Stimulated activated CD4-positive, alpha-beta T cell treated with anti-CD3 and anti-CD28 coated beads, Interleukin-4, amount 100 ng/mL, for 1 hour (primary cell): ENCODE results near the gene GHRHR.

ENCODE experiments used
- DNase-seq: peaks from one replicate; pipeline ENCODE4 v3.0.0-alpha.2; 2020

GHRHR gene

GRCh38 chr7:30929686-30930085 lies 34.1 kb upstream of the GHRHR start:
- DNase-seq: no peak

GRCh38 chr7:30930621-30931020 lies 33.1 kb upstream of the GHRHR start:
- no peak for DNase-seq

DNA sequence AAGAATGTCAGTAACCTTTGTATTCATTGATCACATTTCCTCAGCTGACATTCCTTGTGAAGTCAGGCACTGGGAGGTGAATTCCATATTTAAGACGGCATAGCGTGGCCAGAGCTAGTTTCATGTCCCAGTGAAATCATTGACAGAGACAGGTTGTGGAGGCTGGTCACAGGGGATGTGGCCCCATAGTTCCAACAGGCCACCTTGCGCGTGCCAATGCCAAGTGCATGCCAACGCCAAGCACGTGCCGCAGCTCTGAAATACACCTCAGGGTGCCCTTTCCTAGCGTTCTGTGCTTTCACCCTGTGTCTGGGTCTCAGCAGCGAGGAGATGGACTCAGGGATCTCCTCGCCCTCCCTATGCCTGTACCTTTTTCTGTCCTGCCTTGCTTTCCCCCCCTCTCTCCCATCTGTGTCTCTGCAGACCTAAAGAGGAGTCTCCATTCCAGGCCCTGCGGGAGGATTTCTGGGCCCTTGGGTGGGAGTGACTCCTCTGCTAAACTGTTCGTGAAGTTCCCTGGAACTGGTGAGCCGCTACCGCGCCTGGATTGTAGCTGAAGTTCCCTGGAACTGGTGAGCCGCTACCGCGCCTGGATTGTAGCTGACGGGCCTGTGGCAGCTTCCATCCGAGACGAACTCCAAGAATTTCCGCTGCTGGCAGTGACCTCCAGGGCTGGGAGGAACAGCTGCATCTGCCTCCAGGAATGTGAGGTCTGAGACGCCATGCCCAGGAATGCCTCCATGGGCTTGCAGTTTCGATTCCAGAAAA lies 32.4 kb upstream of the GHRHR start:
- DNase-seq: no peak

DNA sequence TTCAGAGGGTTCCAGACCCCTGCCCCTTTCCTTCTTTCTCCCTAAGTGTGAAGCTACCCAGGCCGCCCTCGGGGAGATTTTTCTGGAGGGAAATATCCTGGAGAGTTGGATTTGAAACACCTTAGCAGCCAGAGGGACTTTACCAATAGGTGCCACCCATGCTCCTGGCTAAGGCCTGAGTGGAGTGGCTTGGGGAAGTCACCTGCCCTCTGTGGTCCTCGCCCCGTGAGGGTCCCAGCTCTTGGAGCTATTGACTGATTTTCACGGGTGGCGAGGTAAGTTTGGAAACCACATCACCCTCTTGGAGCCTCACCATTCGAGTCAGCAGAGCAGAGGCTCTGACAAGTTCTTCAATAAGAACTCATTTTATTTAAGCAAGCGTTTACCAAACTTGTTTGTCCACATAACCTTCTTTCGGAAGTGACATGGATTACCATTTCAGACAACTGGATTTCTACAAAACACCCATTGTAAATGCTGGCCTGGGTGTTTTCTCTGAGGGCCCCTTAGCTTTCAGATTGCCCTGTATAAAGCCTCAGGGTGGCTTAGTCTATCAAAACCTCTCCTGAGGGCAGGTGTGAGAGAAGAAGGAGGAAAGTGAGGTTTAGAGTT lies 31.7 kb upstream of the GHRHR start:
- DNase-seq: no peak

DNA sequence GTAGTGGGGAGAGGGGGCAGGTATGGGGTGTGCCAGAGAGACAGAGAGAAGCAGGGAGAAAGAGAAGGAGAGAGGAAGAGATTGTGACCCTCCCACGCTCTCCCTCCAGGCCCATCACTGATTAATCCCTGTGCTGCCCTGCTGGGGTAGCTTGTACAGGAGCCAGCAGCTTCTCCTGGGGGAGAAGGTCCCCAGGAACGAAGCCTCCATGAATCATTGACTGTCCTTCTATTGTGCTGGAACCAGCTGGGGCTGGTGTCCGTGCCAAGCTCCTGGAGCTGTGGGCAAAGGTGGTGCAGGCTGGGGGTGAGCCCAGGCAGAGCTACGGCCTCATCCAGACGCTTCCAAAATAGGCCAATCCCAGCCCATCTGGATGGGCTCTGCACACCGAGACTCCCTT lies 31.2 kb upstream of the GHRHR start:
- DNase-seq: no peak

DNA sequence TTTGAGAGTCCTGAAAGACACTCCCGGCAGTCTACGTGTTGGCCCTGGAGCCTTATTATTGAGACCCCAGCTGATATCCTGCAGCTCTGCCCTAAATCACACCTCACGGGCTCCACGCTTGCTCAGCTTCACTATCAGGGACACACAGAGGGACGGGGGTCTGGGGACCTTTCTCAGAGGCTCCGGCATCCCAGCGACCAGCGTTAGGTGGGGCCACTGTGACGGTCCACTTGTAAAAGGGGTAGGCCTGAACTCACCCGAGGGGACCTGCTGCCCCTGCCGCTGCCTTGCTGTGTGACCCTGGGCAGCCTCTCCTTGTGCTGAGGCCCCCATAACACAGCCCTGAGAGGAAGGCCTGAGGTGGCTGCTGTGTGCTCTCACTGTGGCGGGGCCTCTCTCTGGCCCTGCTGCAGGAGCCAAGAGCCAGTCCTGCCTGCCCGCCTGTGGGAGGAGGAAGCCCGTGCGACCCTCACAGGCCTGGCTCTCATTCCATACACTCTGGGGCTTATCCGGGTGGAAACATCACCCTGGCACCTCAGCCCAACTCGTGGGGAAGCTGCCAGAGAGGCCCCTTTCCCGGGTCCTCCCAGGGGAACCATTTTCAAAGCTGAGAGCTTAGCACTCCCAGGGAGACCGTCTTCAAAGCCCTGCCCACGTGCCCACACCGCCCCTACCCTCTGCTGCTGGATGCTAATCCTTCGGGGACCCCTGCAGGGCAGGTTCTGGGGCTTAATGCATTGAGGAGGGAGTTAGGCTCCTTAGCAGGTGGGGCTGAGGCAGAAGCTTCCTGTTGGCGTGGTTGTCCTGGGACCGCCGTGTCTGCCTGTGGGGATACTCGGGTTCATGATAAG lies 30.4 kb upstream of the GHRHR start:
- DNase-seq: no peak

DNA sequence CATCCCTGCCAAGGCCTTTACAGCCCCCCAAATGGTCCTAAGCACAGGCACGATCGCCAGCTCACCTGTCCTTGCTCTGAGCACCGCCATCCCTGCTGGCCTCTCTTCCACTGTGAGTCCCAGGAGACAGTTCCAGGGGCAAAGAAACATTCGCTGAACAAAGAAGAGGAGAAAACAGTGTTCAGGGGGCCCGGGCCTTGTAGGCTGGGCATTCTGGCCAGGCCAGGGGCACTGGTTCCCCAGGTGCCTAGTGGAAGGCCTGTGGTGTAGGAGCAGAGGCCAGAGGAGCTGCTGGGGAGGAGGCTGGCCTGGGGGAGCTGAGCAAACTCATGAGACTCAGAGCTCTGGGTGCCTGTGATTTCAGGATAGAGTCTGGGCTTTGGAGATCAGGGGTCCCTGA lies 29.5 kb upstream of the GHRHR start:
- no peak for DNase-seq

DNA sequence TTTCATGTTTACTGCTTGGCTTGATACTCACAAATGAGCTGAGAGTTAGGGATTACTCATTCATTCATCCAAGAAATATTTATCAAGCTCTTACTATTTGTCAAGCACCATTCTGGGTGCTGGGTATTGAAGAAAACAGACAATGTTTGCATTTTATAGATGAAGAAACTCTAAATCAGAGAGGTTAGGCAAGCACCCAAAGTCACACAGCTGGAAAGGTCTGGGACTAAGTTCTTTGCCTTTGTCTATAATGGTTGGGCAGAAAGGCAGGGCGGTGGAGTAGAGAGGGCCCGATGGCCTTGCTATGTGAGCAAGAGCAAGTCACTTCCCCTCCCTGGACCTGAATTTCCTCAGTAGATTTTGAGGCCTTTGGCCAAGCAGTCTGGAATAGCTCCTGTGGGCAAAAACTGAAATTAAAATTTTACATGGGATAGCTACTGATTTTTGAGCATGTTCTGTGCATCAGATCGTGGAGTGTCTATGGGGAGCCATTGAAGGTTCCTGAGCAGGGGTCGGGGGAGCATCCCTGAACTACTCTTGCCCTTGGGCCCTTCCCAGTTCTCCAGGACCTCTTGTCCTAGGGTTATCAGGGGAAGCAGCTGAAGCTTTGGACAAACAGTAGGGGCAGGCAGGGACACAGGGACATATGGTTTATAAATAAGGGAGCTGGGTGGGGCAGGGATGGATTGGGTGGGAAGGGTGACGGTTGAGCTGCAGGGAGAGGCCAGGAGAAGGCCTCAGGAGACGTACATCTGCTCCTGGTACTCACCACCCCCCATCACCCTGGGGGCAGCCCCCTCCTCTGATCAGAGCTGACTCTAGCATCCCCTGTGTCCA lies 28.8 kb upstream of the GHRHR start:
- no peak for DNase-seq

GRCh38 chr7:30935569-30935877 lies 28.2 kb upstream of the GHRHR start:
- no peak for DNase-seq

DNA sequence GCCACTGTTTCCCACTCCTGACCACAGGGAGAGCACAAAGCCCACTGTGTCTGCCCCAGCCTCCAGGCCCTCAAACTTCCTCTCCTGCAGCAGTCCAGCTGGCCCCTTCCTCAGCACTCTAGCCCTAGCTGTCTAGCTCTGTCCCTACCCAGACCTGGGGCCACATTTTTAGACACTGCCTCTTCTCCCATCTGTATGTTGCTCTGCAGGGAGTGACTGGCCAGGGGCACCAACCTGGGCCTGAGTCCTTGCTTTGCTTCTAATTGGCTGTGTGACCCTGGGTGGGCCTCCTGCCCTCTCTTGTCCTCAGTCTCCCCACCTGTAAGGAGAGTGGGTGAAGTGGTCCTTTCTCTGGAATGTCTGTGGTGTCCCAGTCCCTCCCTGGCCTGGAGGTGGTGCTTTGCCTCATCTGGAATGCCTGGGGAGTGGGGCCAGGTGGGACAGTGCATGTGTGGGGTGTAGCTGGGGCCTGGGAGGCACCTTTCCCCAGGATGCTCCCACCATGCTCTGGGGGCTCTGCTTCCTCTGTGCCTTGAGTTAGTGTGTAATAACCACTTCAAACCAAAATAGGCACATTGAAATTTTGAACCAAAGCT lies 27.0 kb upstream of the GHRHR start:
- no peak for DNase-seq

DNA sequence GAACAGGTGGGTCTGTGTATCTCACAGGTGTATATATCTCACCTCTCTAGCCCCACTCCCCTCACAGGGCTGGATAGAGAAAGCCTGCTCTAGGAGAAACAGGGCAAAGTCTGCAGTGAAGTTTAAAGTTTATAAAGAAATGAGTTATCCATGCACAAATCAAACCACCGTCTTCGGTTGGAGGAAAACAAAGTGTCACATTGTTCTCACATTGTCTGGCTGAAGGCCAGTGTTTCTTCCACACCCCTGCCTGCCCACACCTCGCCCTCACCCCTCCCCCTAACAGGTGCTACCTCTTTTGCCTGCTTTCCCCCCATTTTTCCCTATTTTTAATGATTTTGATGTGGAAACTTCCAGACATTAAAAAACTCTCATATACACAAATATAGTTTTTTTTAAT lies 26.3 kb upstream of the GHRHR start:
- no peak for DNase-seq

DNA sequence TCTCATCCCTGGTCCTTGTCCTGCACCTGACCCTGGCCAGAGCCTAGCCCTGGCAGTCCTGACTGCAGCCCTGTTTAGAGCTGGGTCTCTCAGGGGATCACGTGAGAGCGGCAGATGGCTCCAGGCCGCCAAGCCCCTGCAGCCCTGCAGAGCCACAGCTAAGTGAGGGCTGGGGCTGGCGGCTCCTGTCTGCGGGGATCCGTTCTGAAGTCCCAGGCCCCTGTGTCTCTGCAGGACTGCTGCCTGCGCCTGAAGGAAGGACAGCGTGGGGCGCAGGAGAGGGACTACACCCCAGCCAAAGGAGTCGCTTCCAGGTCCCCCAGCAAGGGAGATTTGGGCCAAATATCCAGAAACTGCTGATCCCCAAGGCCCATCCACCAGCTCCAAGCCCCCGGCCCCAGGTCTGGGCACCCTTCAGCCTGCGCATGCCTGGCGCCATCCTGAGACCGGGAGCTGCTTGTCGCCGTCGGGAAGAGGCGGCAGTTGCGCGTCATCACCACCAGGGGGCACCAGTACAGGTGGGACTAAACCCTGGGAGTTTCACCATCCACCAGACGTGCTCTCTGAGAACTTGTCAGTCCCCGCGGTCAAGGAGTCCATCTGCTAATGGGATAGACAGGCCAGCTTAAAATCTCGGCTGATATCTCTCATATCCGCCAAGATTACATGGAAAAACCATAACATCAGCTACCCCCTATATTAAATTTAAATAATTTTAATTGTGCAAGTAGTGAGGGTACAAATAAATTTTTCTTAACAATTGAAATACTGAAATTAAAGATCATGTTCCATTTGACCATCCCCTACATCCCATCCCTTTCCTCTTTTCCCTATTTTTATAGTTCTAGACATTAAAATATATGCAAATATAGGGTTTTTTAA lies 25.1 kb upstream of the GHRHR start:
- DNase-seq: peak; percentile 65

- no peak for DNase-seq
These were observed 22.0 kb upstream of the GHRHR start for GRCh38 chr7:30941582-30942323.

- DNase-seq: no peak
These were observed 13.6 kb upstream of the GHRHR start for GRCh38 chr7:30950197-30950596.

GRCh38 chr7:30954914-30955313 lies 8.8 kb upstream of the GHRHR start:
- no peak for DNase-seq

GRCh38 chr7:30956704-30957103 lies 7.0 kb upstream of the GHRHR start:
- DNase-seq: no peak

DNA sequence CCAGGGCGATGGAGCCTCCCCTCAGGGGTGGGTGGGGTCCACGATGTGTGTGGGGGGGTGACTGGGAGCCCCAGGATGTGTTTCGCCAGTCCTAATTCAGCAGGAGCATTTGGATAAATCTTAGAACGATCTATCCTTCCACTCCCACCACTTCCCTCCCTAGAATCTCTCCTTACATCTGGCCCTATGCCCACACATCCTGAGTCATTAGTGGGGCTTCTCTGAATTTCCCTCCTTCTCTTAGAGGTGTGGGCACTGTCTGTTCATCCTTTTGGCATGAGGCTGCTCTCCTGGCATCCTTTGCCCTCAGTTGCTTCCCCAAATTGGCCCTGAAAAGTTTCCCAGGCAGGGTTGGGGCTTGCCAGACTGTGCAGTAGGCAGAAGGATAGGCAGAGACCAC lies 1.6 kb downstream of the GHRHR start:
- no peak for DNase-seq

GRCh38 chr7:30965883-30966282 lies 2.1 kb downstream of the GHRHR start:
- DNase-seq: no peak

- DNase-seq: no peak
These were observed 4.5 kb downstream of the GHRHR start for GRCh38 chr7:30968294-30968693.

GRCh38 chr7:30968747-30969603 lies 5.2 kb downstream of the GHRHR start:
- DNase-seq: no peak
